ENCODE data around the gene TMEM178B.

The TMEM178B gene

DNA sequence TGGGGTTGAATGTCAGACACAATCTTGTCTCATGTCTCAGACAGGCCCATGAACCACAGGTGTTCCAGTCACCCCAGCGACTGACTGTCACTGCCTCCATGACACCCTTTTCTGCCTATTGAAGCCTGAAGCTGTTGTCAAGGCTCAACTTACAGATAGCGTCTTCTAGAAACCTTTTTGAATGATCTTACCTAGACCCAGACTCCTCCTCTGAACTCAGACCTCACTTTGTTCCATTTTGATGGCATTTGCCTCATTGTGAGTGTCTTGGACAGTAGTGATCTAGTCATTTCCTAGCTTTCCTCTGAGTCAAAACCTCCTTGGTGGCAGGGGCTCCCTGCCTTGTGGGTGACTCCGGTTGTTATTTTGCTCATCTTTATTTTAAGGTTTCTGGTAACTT lies 379.0 kb downstream of the TMEM178B start:
- no peak for TF ChIP-seq ZNF274 (IDR thresholded peaks at IDR 0.05; ENCODE audit: low read depth, low read length)
- H3K4me3 ChIP-seq (ENCODE audit: low read length) = no peak overlapping the region

DNA sequence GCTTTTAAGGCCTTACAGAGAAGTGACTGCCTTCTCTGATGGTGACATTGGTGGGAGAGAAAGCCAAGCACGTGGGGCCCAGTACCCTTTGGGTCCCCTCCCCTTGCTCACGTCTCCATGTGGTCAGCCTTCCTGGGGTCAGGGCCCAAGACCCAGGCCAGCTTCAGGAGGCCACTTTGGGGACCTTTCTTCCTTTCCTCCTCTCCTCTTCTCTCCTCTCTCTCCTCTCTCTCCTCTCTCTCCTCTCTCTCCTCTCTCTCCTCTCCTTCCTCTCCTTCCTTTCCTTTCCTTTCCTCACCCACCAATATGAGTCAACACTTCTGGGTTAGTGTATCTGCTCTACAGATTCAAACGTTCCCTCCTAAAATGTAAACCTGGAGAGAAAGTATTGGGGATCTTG lies 380.5 kb downstream of the TMEM178B start:
- no peak for TF ChIP-seq ZNF274 (IDR thresholded peaks at IDR 0.05; ENCODE audit: low read depth, low read length)
- H3K4me3 ChIP-seq (ENCODE audit: low read length) = no peak overlapping the region

DNA sequence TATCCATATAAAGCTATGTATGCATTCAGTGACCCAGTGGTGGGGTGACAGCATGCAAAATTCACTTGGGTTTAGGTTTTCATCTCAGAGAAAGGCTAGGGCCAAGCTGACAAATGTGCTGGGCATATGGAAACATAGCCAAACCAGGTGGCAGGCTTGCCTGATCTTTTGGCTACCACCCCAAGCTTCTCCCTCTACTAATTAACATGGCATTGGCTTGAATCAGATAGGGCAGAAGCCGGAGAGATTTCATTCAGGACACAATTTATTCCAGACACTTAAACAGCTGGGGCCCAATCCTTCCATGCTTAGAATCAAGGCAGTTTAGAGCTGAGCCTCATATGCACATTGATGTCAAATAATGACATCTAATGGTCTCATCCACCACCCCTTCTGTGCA lies 381.9 kb downstream of the TMEM178B start:
- no peak overlapping the region for H3K4me3 ChIP-seq (ENCODE audit: low read length)
- TF ChIP-seq ZNF274 (IDR thresholded peaks at IDR 0.05; ENCODE audit: low read depth, low read length) = no peak

GRCh38 chr7:141456298-141456697 lies 382.4 kb downstream of the TMEM178B start:
- TF ChIP-seq ZNF274 (IDR thresholded peaks at IDR 0.05; ENCODE audit: low read depth, low read length) = no peak
- no peak overlapping the region for H3K4me3 ChIP-seq (ENCODE audit: low read length)

DNA sequence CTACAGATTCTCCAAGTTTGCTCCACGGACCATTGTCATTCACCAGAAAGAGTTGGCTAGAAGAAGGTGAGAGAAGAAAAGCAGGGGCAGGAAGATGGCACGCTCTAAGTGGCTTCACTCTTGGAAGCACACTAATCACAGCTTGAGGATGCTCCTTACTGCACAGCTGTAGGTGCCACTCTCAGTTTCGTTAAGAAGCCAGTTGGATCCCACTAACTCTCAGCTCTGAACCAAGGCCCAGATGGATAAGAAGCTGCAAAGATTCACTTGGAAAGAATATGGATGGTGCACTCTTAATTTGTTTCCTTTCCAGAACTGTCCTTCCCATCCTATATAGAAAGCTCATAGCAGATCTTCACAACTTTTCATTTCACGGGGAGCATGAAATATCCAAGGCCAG lies 382.8 kb downstream of the TMEM178B start:
- TF ChIP-seq ZNF274 (IDR thresholded peaks at IDR 0.05; ENCODE audit: low read depth, low read length) = no peak
- H3K4me3 ChIP-seq (ENCODE audit: low read length) = no peak overlapping the region

DNA sequence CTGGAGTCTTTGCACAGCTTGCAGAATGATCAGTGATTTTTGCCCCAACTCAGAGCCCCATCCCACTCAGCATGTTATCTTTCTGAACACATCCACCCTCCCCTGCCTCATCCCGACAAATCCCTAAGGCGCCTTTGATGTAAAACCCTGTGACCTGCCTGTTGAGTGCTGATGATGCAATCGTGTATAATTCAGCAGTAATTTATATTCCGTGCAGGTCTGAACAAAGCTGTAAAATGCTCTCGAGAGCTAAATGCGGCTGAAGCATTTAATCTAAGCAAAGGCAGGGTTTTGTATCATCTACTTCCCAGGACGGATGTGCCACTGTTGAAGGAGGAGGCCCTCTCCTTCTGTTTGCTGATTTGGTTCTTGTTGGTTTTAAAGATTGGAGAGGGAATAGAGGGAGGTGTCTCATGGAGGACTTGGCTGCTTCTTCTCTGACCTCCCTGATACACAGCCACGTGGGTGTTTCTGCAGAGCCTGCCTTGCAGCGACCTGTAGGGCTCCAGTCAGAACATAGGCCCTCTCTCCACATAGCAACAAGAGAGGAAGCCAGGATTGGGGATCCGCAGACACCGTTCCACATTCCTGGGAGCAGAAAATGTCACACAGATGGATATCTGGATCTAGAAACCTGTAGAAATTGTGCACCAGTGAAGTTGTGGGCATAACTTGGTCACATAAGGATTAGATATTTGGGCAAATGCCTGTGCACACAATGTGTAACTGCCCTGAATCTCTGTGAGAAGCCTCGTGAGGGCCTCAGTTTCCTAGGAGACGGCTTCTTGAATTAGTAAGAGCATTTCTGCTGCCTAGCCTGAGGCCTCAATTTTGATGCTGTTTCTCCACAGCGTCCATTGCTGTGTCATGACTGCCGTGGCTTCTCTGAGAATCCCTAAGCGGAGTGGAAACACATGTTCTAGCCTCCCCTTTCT lies 387.2 kb downstream of the TMEM178B start:
- TF ChIP-seq ZNF274 (IDR thresholded peaks at IDR 0.05; ENCODE audit: low read depth, low read length) = no peak
- no peak overlapping the region for H3K4me3 ChIP-seq (ENCODE audit: low read length)

GRCh38 chr7:141461924-141462323 lies 388.1 kb downstream of the TMEM178B start:
- H3K4me3 ChIP-seq (ENCODE audit: low read length) = no peak overlapping the region
- no peak for TF ChIP-seq ZNF274 (IDR thresholded peaks at IDR 0.05; ENCODE audit: low read depth, low read length)

DNA sequence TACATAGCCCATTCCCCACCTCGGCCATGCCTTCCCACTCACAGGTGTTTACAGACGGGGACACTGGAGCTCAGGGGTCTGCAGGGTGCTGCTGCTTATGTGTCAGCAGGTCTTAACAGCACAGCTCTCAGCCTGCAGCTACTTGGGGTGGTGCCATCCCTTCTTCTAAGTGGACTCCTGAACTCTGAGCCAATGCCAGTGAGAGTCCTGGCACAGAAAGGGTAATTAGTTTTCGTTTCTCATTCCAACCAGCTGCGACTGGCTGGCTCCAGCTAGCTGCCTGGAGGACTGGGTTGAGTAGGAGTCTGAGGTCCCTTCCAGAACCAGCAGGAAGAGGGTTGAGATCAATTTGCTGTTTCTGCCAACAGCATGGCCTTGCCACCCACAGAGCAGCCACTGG lies 389.1 kb downstream of the TMEM178B start:
- no peak overlapping the region for H3K4me3 ChIP-seq (ENCODE audit: low read length)
- no peak for TF ChIP-seq ZNF274 (IDR thresholded peaks at IDR 0.05; ENCODE audit: low read depth, low read length)

- TF ChIP-seq ZNF274 (IDR thresholded peaks at IDR 0.05; ENCODE audit: low read depth, low read length) = no peak
- H3K4me3 ChIP-seq (ENCODE audit: low read length) = no peak overlapping the region
Measured at GRCh38 chr7:141463986-141464385, 390.1 kb downstream of the TMEM178B start.

DNA sequence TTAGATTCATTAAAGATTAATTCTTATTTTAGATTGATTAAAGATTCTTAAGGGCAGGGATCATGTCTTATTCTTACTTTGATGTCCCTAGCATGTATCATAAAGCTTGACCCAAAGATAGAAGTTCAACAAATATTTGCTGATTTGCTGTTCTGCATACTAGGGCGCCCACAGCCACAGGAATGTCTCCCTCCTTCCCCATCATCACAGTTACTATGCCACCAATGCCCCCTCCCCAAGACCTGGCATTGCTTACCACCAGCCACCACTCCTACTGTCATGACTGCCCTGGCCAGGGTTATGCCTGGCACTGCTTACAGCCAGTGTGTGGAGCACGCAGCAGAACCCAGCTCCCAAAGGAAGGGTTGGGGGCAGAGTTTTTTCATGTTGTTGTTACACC lies 390.7 kb downstream of the TMEM178B start:
- H3K4me3 ChIP-seq (ENCODE audit: low read length) = no peak overlapping the region
- TF ChIP-seq ZNF274 (IDR thresholded peaks at IDR 0.05; ENCODE audit: low read depth, low read length) = no peak

DNA sequence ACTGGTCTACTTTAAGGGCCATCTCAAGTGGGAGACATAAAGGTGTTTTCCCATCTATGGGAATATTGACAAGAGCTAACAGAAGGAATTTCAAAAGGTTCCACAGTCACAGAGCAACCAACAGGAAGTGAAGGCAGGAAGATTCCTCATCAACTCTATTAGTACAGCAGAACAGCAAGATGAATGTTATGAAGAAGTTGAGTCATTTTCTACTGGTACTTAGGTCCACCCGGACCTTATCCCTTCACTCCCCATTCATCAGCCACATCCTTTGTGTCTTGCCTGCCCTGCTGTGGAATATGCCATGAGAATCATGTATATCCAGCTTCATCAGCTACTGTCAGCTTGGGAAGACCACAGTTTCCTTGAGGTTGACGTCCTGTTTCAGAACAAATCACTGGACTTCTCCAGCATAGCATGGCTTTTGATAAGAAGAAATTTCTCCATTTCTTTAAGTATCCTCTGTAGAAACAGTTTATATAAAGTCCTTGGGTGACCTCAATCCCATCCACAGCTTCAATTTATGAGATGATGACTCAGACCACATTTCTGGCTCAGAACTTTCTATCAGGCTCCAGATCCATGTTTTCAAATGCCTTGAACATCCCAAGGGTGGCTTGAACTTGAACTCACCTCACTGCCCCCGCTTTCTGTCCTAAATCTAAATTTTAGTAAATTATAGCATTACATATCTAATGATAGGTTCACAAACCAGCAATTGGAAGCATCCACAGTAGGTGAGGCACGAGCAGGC lies 392.5 kb downstream of the TMEM178B start:
- TF ChIP-seq ZNF274 (IDR thresholded peaks at IDR 0.05; ENCODE audit: low read depth, low read length) = no peak
- H3K4me3 ChIP-seq (ENCODE audit: low read length) = no peak overlapping the region

GRCh38 chr7:141468341-141468740 lies 394.5 kb downstream of the TMEM178B start:
- TF ChIP-seq ZNF274 (IDR thresholded peaks at IDR 0.05; ENCODE audit: low read depth, low read length) = no peak
- no peak overlapping the region for H3K4me3 ChIP-seq (ENCODE audit: low read length)

DNA sequence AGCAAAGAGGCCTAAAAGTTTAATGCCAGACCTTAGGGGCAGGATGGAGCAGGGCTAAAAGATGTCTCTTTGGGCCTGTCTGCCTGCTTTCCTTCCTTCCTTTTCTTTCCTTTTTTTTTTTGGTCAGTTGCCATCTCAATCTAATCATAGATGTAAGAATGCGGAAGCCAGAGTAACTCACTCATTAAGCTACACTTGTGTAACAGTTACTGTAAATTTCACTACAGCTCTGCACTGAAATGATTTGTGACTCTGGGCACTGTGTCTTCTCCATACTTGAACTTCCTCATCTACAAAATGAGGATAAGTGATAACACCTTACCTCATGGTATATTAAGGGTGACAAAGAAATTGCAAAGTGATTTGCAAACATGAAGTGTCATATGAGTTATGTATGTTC lies 401.8 kb downstream of the TMEM178B start:
- no peak overlapping the region for H3K4me3 ChIP-seq (ENCODE audit: low read length)
- TF ChIP-seq ZNF274 (IDR thresholded peaks at IDR 0.05; ENCODE audit: low read depth, low read length) = no peak

GRCh38 chr7:141477865-141478264 lies 404.0 kb downstream of the TMEM178B start:
- H3K4me3 ChIP-seq (ENCODE audit: low read length) = no peak overlapping the region
- TF ChIP-seq ZNF274 (IDR thresholded peaks at IDR 0.05; ENCODE audit: low read depth, low read length) = no peak

DNA sequence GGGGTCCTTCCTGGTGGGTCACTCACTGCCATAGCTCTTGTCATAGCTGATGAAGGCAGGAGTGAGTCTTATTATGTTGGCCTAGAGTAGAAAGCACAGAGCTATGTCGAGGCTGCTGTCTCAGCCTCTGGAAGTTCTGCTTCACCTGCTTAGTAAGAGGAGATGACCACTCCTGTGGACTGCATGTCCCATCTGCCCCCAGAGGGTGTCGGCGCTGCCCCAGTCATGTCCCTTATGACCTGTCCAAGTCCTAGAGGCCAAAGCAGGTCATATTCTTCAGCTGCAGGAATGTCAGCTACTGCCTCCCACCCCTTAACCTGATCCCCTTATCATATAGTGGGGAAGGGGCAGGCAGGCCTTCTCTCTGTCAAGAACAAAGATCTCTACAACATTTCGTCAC lies 405.0 kb downstream of the TMEM178B start:
- TF ChIP-seq ZNF274 (IDR thresholded peaks at IDR 0.05; ENCODE audit: low read depth, low read length) = no peak
- no peak overlapping the region for H3K4me3 ChIP-seq (ENCODE audit: low read length)

Measured in GM08714 (cell line).